Gastroesophageal sphincter (tissue), 3 donors: ENCODE measurements around the gene AHI1.

ENCODE experiments used
- EP300 ChIP-seq: sonication (generic); formaldehyde crosslinking; IDR thresholded peaks from one replicate; pipeline ENCODE4 v1.6.1; 2017; ENCODE audit warnings: antibody characterized with exemption, mild to moderate bottlenecking
- TF ChIP-seq, protein P1 (sequence below), 4 experiments: fragments of 200-600 bp in 2 of 4; fragments of 450-650 bp in 2 of 4; sonication (generic) in 1 of 4; IDR thresholded peaks; one replicate each; pipeline ENCODE4 v1.5.1; 2017 to 2019; ENCODE audit warnings: antibody characterized with exemption in 4 of 4, mild to moderate bottlenecking in 2 of 4, moderate library complexity in 2 of 4

DNA sequence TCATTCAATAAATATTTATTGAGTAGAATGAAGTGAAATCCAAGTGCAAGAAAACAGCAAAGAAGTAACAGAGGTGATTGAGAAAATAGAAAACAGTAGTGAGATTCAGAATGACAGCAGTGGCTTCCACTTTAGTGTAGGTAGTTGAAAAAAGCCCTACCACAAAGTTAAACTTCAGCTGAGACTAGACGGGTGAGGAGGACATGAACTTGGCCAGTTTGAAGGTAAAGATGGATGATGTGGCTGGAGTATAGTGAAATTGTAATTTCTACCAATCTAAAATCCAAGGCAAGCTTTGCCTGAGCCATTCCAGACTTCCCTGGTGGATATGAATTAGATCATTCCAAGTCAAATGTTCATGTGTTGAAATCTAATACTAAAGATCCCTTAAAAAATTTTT lies 32.6 kb upstream of the AHI1 start:
- TF ChIP-seq, protein P1, sequence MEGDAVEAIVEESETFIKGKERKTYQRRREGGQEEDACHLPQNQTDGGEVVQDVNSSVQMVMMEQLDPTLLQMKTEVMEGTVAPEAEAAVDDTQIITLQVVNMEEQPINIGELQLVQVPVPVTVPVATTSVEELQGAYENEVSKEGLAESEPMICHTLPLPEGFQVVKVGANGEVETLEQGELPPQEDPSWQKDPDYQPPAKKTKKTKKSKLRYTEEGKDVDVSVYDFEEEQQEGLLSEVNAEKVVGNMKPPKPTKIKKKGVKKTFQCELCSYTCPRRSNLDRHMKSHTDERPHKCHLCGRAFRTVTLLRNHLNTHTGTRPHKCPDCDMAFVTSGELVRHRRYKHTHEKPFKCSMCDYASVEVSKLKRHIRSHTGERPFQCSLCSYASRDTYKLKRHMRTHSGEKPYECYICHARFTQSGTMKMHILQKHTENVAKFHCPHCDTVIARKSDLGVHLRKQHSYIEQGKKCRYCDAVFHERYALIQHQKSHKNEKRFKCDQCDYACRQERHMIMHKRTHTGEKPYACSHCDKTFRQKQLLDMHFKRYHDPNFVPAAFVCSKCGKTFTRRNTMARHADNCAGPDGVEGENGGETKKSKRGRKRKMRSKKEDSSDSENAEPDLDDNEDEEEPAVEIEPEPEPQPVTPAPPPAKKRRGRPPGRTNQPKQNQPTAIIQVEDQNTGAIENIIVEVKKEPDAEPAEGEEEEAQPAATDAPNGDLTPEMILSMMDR (IDR thresholded peaks at IDR 0.05), result no peak
- no peak for TF ChIP-seq EP300
